ENCODE measurements around the gene TSPAN11.

GRCh38 chr12:30969606-30970395 is 43.3 kb downstream of the TSPAN11 start:
- no peak for TF ChIP-seq CTCF (IDR thresholded peaks at IDR 0.05)
- no peak for TF ChIP-seq E2F1 (CRISPR knock-in tag; IDR thresholded peaks at IDR 0.05)
- TF ChIP-seq RELA (CRISPR knock-in tag; IDR thresholded peaks at IDR 0.05; ENCODE audit: borderline replicate concordance), result no peak
- TF ChIP-seq NFYB (CRISPR knock-in tag; conservative IDR thresholded peaks at IDR 0.05; ENCODE audit: low read depth), result no peak
- TF ChIP-seq ATF6 (CRISPR knock-in tag; IDR thresholded peaks at IDR 0.05), result no peak
- no peak for TF ChIP-seq EMX1 (CRISPR knock-in tag; IDR thresholded peaks at IDR 0.05)
- TF ChIP-seq AFF4 (CRISPR knock-in tag; IDR thresholded peaks at IDR 0.05; ENCODE audit: borderline replicate concordance), result no peak
- TF ChIP-seq IRF2 (CRISPR knock-in tag; IDR thresholded peaks at IDR 0.05; ENCODE audit: borderline replicate concordance, low read depth), result no peak
- no peak for TF ChIP-seq NFE2L1 (CRISPR knock-in tag; IDR thresholded peaks at IDR 0.05)
